K562 (cell line): ENCODE measurements around the gene DENND6B. TPM values are rescaled to one million over a fixed set of nuclear protein-coding genes. Genes with fewer than 3 reads are reported as not detected.
A peak's percentile ranks its signal among the peaks of the same experiment; 100 is the strongest.

ENCODE experiments used
- ATAC-seq: fragments of 200-7000 bp; cut with Tn5 transposase; 3 replicates; pipeline ENCODE4 v1.9.1; 2020; ENCODE audit warnings: moderate library complexity
- BruUV-seq: library from RNA; stranded (reverse); fragments of 400-500 nt; replicated peaks from 2 replicates; lab custom pipeline; 2021; lab: Mats Ljungman, UMichigan
- CTCF ChIA-PET: fragments of 300-600 bp; formaldehyde crosslinking; extraction: SDS; loops from one replicate; lab custom pipeline; 2021; ENCODE audit warnings: low intra/inter-chr PET ratio; lab: Yijun Ruan, JAX
- POLR2A ChIA-PET: fragments of 300-600, 350-650 bp; sonication (Branson Sonifier 250); formaldehyde crosslinking; extraction: SDS; loops from one replicate; lab custom pipeline; 2021; ENCODE audit warnings: antibody characterized with exemption, inconsistent platforms; lab: Yijun Ruan, JAX
- DNase-seq, 4 experiments: peaks; one replicate each; pipeline versions ENCODE4 v3.0.0 to v3.0.0-alpha.2; 2011 to 2018; ENCODE audit warnings: low spot score in 3 of 4, mixed read lengths in 3 of 4; ENCODE audit errors: extremely low read depth in 1 of 4
- FAIRE-seq: peaks from 2 replicates; lab custom pipeline; 2011; peaks lifted over from hg19 to GRCh38; lab: Jason Lieb, UNC
- H2AFZ ChIP-seq: 2 replicates; pipeline ENCODE4 v1.6.0; 2011; ENCODE audit warnings: low read depth, low read length, control low read depth, inconsistent platforms
- H3K27ac ChIP-seq: fragments of 200-600 bp; 3 replicates; pipeline ENCODE4 v1.8.0; 2011; ENCODE audit warnings: low read depth, mild to moderate bottlenecking, control low read depth, inconsistent platforms, low read length, moderate library complexity, mixed read lengths; ENCODE audit errors: extremely low read depth
- H3K27me3 ChIP-seq, 2 experiments: fragments of 300-600 bp in 1 of 2; 2 replicates in 1 of 2; 3 replicates in 1 of 2; pipeline versions ENCODE4 v1.6.0 to v1.8.0; 2011; ENCODE audit warnings: inconsistent platforms in 2 of 2, low read length in 2 of 2, mild to moderate bottlenecking in 1 of 2, mixed read lengths in 1 of 2, moderate library complexity in 1 of 2; ENCODE audit not compliant: control insufficient read depth in 2 of 2, insufficient read depth in 2 of 2
- H3K36me3 ChIP-seq: fragments of 300-600 bp; 3 replicates; pipeline ENCODE4 v1.8.0; 2011; ENCODE audit warnings: mild to moderate bottlenecking, low read length, inconsistent platforms; ENCODE audit not compliant: control insufficient read depth, insufficient read depth
- H3K4me1 ChIP-seq, 2 experiments: fragments of 200-600 bp in 1 of 2; replicated peaks in 1 of 2; 2 replicates in 1 of 2; 3 replicates in 1 of 2; pipeline versions ENCODE4 v1.5.1 to v1.8.0; 2011; ENCODE audit warnings: inconsistent platforms in 2 of 2, low read length in 2 of 2, mild to moderate bottlenecking in 1 of 2, mixed read lengths in 1 of 2, moderate library complexity in 1 of 2; ENCODE audit not compliant: control insufficient read depth in 2 of 2, insufficient read depth in 2 of 2
- H3K4me2 ChIP-seq: 2 replicates; pipeline ENCODE4 v1.6.1; 2011; ENCODE audit warnings: low read length, control low read depth, inconsistent platforms, mixed read lengths; ENCODE audit not compliant: insufficient read depth
- H3K4me3 ChIP-seq: fragments of 200-600 bp; sonication (generic), shearing (Covaris generic); 2 replicates; pipeline ENCODE4 v1.5.1; 2016; ENCODE audit warnings: control low read depth, inconsistent platforms
- H3K79me2 ChIP-seq: fragments of 200-600 bp; 3 replicates; pipeline ENCODE4 v1.8.0; 2011; ENCODE audit warnings: low read length, inconsistent platforms; ENCODE audit not compliant: control insufficient read depth, insufficient read depth
- H3K9ac ChIP-seq, 2 experiments: 2 replicates each; pipeline versions ENCODE4 v1.6.0 to v1.6.1; 2011; ENCODE audit warnings: low read depth in 2 of 2, low read length in 2 of 2, control low read depth in 1 of 2, inconsistent platforms in 1 of 2, mild to moderate bottlenecking in 1 of 2, mixed read lengths in 1 of 2; ENCODE audit not compliant: insufficient read depth in 1 of 2
- H3K9me1 ChIP-seq: one replicate; pipeline ENCODE4 v1.6.0; 2011; ENCODE audit warnings: inconsistent platforms, mild to moderate bottlenecking, low read length, moderate library complexity; ENCODE audit not compliant: control insufficient read depth, insufficient read depth
- H3K9me3 ChIP-seq: replicated peaks from 2 replicates; pipeline ENCODE4 v1.5.1; 2011; ENCODE audit warnings: low read depth, low read length, inconsistent platforms; ENCODE audit not compliant: control insufficient read depth, insufficient read depth
- H4K20me1 ChIP-seq: replicated peaks from 2 replicates; pipeline ENCODE4 v1.6.1; 2011; ENCODE audit warnings: low read length, inconsistent platforms, mixed read lengths; ENCODE audit not compliant: control insufficient read depth, insufficient read depth
- EGR1 ChIP-seq: fragments of 450-650 bp; conservative IDR thresholded peaks from 2 replicates; pipeline ENCODE4 v1.6.1; 2017; ENCODE audit warnings: mild to moderate bottlenecking
- ERF ChIP-seq: fragments of 450-650 bp; formaldehyde crosslinking; IDR thresholded peaks from 2 replicates; pipeline ENCODE4 v1.4.0; 2020; ENCODE audit warnings: mild to moderate bottlenecking, mixed read lengths
- HDGF ChIP-seq: fragments of 450-650 bp; IDR thresholded peaks from 2 replicates; pipeline ENCODE4 v1.6.1; 2016
- MAZ ChIP-seq, 2 experiments: fragments of 450-650 bp in 1 of 2; sonication (generic) in 1 of 2; formaldehyde crosslinking; IDR thresholded peaks in 1 of 2; conservative IDR thresholded peaks in 1 of 2; 2 replicates each; pipeline versions ENCODE4 v1.4.0 to v1.5.0; 2020; ENCODE audit warnings: mild to moderate bottlenecking in 1 of 2, missing genetic modification reagents in 1 of 2
- RB1 ChIP-seq: fragments of 450-650 bp; IDR thresholded peaks from 2 replicates; pipeline ENCODE4 v1.6.1; 2017; ENCODE audit warnings: low read depth, mild to moderate bottlenecking
- RBFOX2 ChIP-seq: fragments of 200-400 bp; formaldehyde crosslinking; IDR thresholded peaks from 2 replicates; pipeline ENCODE4 v1.6.1; 2017; ENCODE audit warnings: low read depth, mild to moderate bottlenecking, low read length, moderate library complexity
- SMARCC2 ChIP-seq: fragments of 450-650 bp; IDR thresholded peaks from 2 replicates; pipeline ENCODE4 v1.6.1; 2017; ENCODE audit warnings: antibody characterized with exemption, moderate library complexity, mild to moderate bottlenecking, low read depth
- ZNF444 ChIP-seq: fragments of 250-450 bp; sonication (Bioruptor Pico); IDR thresholded peaks from 2 replicates; pipeline ENCODE4 v1.4.0; 2020; ENCODE audit warnings: mild to moderate bottlenecking, moderate library complexity
- ZNF584 ChIP-seq: fragments of 200-800 bp; sonication (Bioruptor generic); IDR thresholded peaks from 2 replicates; pipeline ENCODE4 v1.6.1; 2016; ENCODE audit warnings: low read depth, mild to moderate bottlenecking, missing genetic modification characterization, missing compliant biosample characterization
- WGBS: fragments of 100-300 bp; shearing (Covaris generic); methylation state at CpG from one replicate; pipeline ENCODE4 v1.1.6; 2016; ENCODE audit warnings: low coverage, mixed read lengths; ENCODE audit not compliant: insufficient coverage; ENCODE audit errors: missing lambda C conversion rate; 5-methylcytosine and 5-hydroxymethylcytosine counted together
- in situ Hi-C: fragments of 300-500 bp; cut with MboI; formaldehyde crosslinking; loops from 4 replicates; pipeline ENCODE4 v1.15.0; 2018; ENCODE audit warnings: inconsistent platforms, mixed read lengths
- intact Hi-C: fragments of 100-400 bp; cut with micrococcal nuclease; formaldehyde crosslinking; loops from 2 replicates; pipeline ENCODE4 v1.14.2; 2022
- polyA plus RNA-seq, 8 experiments: library from polyadenylated mRNA; depleted of rRNA in 4 of 8; stranded (reverse) in 5 of 8; unstranded in 3 of 8; fragments of >200 nt; fragmentation: Nextera tagmentation in 2 of 8; fragmentation: Illumina TruSeq in 1 of 8; extraction: Ambion mirVana in 2 of 8; extraction: Trizol in 1 of 8; gene quantifications; 2 replicates each; pipeline versions ENCODE4 v1.2.1 to v1.2.3, GENCODE V29; 2011 to 2014; ENCODE audit warnings: inconsistent platforms in 1 of 8, missing spikeins in 1 of 8
- total RNA-seq, 7 experiments: library from RNA; depleted of rRNA in 6 of 7; stranded (reverse); fragments of >200 nt in 6 of 7; fragmentation: Illumina TruSeq in 2 of 7; extraction: Trizol in 2 of 7; gene quantifications; 2 replicates each; pipeline versions ENCODE4 v1.2.1 to v1.2.3, GENCODE V29; 2011 to 2021; ENCODE audit warnings: low replicate concordance in 1 of 7

The DENND6B gene
- total and polyA plus RNA-seq, 9 of the 15 experiments (the other 6 are each of a cell fraction or from before 2014, with no cell fraction given), result 0.07 to 3.7 (median 1.5) TPM

- TF ChIP-seq RBFOX2, result no peak
- TF ChIP-seq ERF (CRISPR knock-in tag), result no peak
- no peak for TF ChIP-seq RB1
- TF ChIP-seq HDGF, result no peak
Measured at GRCh38 chr22:50276143-50276542, 50.7 kb downstream of the DENND6B start (continued).

- no peaks in the 10 kb centered on the region for H3K9me3 ChIP-seq
- no TSS peak for BruUV-seq
- peaks cover 0 to 48% of the 10 kb centered on the region in 2 experiments; a peak in 3 of 5 replicates for H3K4me1 ChIP-seq
- H3K4me2 ChIP-seq, result no peak overlapping the region
- no peak overlapping the region for H3K9ac ChIP-seq
- WGBS, result 96% methylated on average over 10 of the region's 43 CpGs
- ATAC-seq (no peak), FAIRE-seq (no peak), DNase-seq (no peak)
- H3K79me2 ChIP-seq, result no peaks in the 10 kb centered on the region
- intact Hi-C loops (loop anchor here (2.0 kb wide), 1 partner anchor 67 kb away; the partner anchor contains the start of gene PPP6R2), in situ Hi-C loops (no loop called here)
- no peaks in the 10 kb centered on the region for H4K20me1 ChIP-seq
- H2AFZ ChIP-seq, result no peak overlapping the region
- H3K27ac ChIP-seq, result no peak overlapping the region
- H3K4me3 ChIP-seq, result no peak overlapping the region
- ChIA-PET CTCF (interaction anchor here (1.3 to 2.4 kb wide), 2 partner anchors 65 to 67 kb away, joined by 4 to 8 read pairs; partner anchors contain the start of gene PPP6R2), POLR2A (no interaction called here)
- H3K27me3 ChIP-seq, result no peaks in the 10 kb centered on the region
- peaks cover 35% of the 10 kb centered on the region; the same call in 1 of the 3 replicates for H3K36me3 ChIP-seq
- no peaks in the 10 kb centered on the region for H3K9me1 ChIP-seq
- TF ChIP-seq MAZ (CRISPR knock-in tag; conservative IDR thresholded peaks at IDR 0.05 in 1 of 2, IDR thresholded peaks at IDR 0.05 in 1 of 2) (no peak), ZNF444 (CRISPR knock-in tag) (no peak), EGR1 (peak; percentile 32), SMARCC2 (no peak), ZNF584 (CRISPR knock-in tag) (no peak)
Measured at GRCh38 chr22:50275181-50276055, 51.4 kb downstream of the DENND6B start.
